ENCODE results near the gene FOXK2.
"Not testable (repeated sequence)": the region's sequence is repeated elsewhere in the genome, so short reads cannot be mapped to it uniquely, and the experiment has no call there.

The FOXK2 gene

DNA sequence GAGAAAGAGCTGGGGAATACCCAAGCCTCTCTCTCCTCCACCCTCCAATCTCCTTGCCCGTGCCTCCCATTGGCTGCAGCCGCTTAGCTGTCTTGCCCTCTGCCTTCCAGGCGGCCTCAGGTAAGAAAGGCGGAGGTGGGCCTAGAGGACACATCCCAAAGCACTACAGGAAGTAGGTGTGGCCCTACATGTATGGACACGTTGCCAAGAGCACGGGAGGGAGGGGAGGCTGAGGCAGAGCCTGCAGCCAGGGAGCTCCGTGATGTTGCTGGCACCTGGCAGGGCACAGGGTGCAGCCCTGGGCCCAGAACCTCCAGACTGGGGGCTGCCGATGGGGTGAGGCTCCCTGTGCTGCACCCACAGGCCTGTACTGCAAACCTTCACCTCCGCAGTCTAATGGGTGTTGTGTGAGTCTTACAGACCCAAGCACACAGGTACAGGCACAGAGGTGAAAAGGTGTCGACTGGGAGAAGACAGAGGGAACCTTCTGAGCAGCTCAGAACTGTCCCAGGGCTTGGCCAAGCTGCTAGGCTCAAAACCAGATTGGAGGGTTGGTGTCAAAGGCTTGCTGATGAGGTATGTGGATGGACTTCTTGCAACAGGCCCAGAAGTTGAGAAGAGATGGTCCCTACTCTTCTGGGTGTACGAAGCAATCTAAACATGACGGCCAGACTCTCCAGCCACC, 23.5 kb upstream of the FOXK2 start:
- peak; percentile 38 for DNase-seq (ENCODE audit: low spot score)

DNA sequence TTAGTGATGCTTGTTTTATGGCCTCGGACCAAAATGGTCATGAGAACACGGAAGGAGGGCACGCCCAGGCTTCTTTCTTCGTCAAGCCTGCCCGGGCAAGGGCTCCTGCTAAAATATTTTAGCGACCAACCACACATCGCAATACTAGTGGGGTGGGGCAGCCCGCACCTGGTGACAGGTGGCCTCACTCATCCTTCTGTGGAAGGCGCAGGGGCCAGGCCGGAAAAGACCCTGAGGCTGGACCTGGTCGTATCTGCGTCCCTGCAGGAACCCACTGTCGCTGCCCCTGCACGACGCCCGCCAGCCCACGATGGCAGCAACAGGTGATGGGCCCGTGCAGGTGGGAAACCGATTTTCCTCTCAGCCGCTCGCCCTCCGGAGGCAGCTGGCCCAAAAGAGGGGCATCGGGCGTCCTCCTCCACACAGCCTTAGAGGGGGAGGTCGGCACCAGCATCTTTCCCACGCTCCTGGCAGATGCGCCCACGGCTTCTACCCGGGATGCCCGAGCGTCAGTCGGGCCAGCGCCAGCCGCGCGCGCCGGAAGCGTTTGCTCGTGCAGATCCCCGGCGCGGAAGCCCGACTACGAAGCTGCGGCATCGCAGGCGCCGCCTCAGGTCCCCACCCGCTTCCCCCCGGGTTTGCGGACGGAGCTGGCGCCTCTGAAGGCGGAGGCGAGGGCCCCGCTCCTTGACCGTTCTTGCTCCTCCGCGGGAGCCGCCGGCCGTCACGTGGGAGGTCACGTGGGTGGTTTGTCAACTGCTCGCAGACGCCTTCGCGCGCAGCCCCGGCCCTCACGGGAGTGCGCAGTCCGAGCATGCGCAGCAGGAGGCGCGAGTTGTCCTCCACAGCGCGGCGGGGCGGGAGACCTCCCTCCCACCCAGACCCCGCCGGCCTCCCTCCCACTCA, 22.8 kb upstream of the FOXK2 start:
- DNase-seq (ENCODE audit: low spot score): peak; percentile 94

DNA sequence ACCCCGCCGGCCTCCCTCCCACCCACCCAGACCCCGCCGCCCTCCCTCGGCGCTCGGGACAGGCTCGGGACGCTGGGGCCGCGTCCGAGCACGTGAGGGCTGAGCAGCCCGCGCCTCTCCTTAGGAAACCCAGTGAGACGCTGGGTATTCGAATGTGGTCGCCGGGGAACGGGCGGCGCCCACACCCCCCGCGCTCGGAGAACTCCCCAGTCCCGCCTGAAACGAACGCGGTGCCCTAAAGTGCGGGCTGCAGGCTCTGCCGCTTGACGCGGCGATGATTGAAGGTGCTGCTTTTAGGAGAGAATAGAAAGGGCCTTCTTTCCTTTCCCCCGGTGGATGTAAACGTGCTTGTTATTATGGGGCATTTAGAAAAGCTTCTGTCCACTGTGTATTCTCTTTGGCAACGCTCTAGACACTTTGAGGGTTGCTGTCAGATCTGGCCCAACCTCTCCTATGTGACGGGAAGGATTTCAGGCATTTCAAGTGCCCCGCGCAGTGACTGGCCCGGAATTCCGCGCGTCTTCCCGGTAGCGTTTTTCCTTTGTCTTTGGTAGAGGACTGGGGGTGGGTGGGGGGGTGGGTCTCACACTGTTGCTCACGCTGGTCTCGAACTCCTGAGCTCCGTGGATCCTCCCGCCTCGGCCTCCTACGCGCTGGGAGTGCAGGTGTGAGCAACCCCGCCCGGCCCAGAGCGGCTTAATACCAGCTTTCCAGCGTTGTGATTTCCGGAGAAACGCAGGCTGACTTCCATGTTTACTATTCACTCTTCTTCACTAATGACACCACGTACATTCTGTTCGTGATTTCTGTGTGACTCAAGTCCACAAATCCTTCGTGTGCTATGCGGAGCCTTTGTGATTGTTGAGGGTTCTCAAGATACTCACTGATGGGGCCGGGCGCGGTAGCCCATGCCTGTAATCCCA, 21.8 kb upstream of the FOXK2 start:
- peak; percentile 53 for DNase-seq (ENCODE audit: low spot score)

DNA sequence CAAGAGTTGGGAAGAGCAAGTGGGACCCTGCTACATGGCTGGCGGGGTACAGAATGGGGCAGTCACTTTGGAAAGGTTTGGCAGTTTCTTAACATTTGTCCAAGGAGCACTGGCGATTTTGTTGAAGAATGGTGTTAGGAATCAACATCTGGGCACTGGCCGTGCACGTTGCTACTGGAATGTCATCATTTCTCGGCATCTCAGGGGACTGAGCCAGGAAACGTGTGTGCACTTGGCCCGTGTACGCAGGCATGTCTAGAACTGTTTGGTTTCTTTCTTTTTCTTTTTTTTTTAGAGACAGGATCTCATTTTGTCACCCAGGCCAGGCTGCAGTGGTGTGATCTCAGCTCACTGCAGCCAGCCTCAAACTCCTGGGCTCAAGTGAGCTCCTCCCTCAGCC, 17.3 kb upstream of the FOXK2 start:
- no peak for DNase-seq (ENCODE audit: low spot score)

DNA sequence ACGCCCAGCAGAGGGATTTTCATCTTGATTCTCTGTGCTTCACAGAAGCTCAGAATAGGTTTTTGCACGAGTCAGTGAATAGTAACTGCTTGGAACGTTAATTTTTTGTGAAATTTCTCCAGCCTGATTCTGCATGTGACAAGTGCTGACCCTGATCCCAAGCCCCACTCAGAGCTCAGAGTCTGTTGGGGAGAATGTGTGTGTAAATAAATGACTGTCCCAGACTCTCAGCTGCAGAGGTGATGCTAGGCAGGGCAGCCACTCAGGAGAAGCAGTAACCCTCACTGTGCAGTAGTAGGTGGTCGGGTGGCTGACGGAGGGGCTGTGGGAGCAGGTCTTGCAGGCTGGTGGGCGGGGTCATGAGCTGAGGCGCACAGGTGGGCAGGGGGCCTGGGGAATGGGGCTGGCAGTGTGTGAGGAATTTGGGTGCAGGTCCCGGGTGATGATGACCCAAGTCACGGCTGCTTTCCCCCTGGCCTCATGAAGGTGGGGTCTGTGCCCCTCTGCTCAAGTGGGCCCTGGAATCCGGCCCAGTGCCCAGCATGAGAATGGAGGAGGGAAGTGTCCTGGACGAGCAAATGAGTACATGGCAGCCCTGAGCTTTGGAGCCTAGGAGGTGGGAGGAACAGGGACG, 16.3 kb upstream of the FOXK2 start:
- no peak for DNase-seq (ENCODE audit: low spot score)

DNA sequence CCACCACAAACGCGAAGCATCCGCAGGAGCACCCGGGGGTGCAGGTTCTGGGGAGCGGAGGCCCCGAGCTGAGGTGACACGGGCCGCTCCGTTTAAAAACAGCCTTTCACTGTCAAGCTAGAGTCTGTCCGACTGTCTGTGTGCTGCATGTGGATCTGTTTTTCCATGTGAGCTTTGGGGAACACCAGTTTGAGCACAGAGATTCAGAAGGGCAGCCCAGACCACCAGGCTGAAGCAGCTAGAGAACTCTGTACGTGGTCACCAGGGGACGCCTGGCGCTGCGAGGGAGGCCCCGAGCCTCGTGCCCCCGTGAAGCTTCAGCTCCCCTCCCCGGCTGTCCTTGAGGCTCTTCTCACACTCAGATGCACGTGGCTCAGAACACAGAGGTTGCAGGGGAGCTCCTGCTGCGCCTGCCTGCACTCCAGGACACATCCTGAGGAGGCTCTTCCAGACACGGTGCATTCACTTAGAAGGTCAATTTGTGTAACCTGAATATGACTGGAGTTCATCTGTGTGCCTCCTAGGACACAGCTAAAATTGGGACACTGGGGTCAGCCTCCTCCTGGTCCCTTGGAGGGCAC, 15.7 kb upstream of the FOXK2 start:
- no peak for DNase-seq (ENCODE audit: low spot score)

DNA sequence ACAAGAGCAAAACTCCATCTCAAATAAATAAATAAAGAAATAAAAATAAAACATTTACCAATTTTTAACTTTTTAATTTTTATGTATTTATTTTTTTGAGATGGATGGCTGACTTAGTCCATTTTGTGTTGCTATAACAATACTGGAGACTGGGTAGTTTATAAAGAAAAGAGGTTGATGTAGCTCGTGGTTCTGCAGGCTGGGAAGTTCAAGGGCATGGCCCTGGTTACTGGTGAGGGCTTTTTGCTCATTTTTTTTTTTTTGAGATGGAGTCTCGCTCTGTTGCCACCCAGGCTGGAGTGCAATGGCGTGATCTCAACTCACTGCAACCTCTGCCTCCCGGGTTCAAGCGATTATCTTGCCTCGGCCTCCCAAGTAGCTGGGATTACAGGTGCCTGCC, 14.2 kb upstream of the FOXK2 start:
- no peak for DNase-seq (ENCODE audit: low spot score)

DNA sequence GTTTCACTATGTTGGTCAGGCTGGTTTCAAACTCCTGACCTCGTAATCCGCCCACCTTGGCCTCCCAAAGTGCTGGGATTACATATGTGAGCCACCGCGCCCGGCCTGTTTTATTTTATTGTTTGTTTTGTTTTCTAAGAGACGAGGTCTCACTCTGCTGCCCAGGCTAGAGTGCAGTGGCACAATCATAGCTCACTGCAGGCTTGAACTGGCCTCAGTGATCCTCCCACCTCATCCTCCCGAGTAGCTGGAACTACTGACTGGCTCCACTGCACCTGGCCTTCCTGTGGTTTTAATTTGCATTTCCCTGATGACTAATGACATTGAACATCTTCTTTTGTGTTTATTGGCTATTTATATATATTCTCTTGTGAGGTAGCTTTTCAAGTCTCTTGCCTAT, 13.1 kb upstream of the FOXK2 start:
- DNase-seq (ENCODE audit: low spot score): not testable (repeated sequence)

DNA sequence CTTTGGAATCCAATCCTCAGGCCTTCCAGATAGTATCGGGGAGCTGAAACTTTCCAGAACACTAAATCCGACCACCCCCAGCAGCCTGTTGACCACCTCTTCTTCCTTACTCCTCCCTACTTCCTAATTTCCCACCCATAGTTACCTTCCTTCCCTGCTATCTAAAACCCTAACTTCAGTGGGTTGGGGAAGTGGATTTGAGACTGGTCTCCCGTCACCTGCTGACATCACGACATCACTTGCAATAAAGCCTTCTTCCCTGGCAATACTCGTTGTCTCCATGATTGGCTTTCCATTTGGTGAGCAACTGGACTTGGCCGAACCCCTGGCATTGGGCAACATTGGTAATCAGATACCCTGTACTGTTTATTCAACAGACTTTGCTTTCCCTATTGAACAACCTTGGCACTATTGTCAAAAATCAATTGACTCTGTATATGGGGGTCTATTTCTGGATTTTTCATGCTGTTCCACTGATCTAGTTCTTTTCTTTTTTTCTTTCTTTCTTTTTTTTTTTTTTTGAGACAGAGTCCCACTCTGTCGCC, 11.8 kb upstream of the FOXK2 start:
- DNase-seq (ENCODE audit: low spot score): no peak

DNA sequence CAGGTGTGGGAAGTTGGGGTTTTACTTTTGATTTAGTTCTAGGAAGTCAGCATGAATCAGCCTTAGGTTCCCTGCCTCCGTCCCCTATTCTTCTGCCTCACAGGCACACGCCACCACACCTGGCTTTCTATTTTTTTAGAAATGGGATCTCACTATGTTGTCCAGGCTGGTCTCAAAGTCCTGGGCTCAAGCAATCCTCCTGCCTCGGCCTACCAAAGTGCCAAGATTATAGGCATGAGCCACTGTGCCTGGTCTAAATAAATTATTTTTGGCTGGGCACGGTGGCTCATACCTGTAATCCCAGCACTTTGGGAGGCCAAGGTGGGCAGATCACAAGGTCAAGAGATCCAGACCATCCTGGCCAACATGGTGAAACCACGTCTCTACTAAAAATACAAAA, 7.9 kb upstream of the FOXK2 start:
- not testable (repeated sequence) for DNase-seq (ENCODE audit: low spot score)

DNA sequence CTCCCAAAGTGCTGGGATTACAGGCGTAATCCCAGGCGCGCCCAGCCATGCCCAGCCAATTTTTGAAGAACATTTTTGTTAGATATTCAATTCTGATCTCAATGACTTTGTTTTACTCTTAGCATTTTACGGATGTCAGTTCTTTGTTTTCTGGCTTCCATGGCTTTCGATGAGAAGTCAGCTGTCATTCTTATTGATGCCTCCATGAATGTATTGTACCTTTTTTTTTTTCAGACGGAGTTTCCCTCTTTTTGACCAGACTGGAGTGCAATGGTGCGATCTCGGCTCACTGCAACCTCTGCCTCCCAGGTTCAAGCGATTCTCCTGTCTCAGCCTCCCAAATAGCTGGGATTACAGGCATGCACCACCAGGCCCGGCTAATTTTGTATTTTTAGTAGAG, 5.7 kb upstream of the FOXK2 start:
- not testable (repeated sequence) for DNase-seq (ENCODE audit: low spot score)

DNA sequence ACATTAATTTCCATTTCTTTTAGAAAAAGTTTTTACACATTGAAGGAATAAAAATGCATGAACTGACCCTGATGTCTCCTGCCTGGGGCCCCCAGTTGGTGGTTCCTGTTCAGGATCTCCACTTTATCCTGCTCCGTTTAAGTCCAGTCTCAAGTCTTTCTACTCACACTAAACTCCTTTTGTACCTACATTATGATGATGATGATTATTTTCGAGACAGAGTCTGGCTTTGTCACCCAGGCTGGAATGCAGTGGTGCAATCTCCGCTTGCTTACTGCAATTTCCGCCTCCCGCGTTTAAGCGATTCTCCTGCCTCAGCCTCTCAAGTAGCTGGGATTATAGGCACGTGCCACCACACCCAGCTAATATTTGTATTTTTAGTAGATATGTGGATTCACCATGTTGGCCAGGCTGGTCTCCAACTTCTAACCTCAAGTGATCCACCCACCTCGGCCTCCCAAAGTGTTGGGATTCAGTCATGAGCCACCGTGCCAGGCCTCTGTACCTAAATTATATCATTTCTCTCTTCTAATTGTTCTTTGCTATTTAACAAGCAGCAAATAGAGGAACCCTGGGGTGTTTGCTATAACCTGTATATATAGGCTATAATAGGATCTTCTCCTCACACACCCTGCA, 2.2 kb upstream of the FOXK2 start:
- DNase-seq (ENCODE audit: low spot score): no peak

DNA sequence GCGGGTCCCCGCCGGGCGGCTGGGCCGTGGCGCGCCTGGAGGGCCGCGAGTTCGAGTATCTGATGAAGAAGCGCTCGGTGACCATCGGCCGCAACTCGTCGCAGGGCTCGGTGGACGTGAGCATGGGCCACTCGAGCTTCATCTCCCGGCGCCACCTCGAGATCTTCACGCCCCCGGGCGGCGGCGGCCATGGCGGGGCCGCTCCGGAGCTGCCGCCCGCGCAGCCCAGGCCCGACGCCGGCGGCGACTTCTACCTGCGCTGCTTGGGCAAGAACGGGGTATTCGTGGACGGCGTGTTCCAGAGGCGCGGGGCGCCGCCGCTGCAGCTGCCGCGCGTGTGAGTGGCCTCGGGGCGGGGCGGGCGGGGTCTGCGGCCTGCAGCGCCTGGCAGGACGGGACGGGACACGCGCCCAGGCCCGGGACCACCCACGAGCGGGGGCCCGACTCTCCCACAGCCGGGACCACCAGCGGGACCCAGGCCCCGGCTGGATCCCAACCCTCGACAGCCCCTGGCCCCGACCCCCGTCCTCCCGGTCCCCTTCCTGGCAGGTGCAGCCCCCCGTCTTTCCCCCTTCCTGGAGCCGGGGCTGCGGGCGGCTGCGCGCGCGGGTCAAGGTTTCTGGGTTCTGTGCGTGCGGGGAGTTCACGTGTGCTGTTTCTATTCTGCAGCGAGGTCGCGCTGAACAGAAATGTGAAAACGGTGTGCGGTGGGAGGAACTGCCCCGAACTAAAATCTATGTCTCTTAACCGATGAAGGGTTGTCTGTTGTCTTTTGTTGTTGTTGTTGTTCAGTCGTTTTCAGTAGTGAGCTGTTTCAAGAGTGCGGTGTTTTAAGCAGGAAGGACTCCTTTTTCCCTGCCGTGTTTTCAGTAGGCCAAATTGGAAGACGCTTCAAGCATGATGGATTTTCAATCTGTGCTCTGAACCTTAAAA, 705 bp downstream of the FOXK2 start:
- DNase-seq (ENCODE audit: low spot score): peak; percentile 35

DNA sequence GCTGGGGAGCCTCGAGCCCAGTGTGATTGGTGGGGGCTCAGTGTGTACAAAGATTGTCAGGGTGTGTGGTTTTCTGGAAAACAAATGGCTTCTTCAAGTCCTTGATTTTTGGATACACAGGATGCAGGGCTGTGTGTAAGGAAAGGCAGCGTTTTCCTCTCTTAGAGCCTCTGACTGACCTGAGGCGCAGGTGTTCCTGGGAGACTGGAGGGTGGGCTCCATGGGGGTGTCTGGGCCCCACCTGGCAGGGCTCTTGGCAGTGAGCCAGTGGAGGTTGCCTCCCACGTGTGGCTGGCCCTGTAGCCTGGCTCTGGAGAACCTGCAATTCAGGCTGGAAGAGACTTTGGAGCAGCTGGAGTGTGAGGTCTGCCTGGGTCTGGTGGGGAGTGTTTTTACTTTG, 5.0 kb downstream of the FOXK2 start:
- DNase-seq (ENCODE audit: low spot score): no peak

DNA sequence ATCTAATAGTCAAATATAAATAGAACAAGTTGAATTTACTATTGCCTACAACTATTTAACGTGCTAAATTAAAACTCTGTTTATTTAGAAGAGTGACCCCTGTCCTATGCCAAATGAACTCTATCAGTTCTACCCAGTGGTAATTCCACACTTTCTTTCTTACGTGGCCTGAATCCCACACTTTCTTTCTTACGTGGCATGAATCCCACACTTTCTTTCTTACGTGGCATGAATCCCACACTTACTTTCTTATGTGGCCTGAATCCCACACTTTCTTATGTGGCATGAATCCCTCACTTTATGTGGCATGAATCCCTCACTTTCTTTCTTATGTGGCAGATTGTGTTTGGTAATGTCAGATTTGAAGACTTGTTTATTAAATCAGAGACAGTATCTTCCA, 6.2 kb downstream of the FOXK2 start:
- DNase-seq (ENCODE audit: low spot score): no peak

DNA sequence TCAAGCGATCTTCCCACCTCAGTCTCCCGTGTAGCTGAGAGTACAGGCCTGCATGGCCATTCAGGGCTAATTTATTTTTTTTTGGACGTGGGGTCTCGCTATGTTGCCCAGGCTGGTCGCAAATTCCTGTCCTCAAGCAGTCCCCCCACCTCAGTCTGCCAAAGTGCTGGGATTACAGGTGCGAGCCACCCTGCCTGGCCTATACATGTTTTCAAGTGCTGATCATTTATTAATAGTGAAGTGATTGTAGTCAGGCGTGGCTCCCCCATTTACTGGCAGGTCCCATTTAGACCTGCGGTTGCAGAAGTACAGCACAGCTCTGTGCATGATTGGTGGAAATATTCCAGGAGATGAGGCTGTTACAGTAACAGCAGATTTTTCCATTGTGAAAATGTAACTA, 8.4 kb downstream of the FOXK2 start:
- no peak for DNase-seq (ENCODE audit: low spot score)

DNA sequence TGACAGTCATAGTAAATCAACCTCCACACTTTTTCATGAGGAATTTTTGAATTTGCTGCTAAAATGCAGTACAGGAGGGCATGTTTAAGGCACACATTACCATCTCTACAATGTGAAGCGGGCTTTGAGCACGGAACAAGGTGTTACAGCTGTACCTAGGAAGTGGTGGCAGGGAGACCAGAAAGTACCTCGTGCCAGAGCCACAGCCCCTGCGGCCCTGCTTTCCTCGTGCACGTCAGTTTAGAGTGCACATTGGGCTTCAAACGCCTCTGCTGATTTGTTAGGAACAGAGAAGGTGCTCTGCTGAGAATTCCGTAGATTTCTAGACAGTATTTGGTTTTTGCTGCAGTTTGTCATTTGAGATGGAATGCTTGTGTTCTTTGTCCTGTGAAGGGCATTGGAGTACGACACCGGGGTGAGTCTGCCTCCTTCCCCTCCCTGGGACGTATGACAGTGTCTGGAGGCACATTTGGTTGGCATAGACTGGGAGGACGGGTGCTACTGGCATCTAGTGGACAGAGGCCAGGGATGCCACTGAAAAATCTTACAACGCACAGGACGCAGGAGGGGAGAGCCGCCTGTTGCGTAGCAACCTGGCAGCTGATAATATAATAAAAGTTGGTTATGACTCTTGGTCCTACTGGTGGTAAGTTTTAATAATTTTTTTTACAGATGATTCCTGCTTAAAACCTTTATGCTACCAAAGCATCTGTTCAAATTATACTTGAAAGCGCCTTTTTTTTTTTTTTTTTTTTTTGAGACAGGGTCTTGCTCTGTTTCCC, 9.1 kb downstream of the FOXK2 start:
- peak; percentile 90 for DNase-seq (ENCODE audit: low spot score)

DNA sequence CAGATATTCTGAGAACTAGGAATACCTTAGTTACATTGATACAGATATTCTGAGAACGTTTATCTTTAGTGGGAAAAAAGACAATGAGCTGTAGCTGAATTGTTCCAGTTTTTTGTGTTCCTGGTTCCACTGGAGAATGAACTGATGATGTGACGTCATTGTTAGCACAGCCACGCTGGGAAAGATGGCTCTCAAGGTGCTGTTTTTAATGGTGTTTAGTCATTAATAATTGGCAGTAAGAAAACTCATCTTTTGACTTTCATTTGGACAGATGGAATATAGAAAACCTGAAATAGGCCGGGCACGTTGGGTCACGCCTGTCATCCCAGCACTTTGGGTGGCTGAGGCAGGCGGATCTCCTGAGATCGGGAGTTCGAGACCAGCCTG, 10.4 kb downstream of the FOXK2 start:
- DNase-seq (ENCODE audit: low spot score): no peak

DNA sequence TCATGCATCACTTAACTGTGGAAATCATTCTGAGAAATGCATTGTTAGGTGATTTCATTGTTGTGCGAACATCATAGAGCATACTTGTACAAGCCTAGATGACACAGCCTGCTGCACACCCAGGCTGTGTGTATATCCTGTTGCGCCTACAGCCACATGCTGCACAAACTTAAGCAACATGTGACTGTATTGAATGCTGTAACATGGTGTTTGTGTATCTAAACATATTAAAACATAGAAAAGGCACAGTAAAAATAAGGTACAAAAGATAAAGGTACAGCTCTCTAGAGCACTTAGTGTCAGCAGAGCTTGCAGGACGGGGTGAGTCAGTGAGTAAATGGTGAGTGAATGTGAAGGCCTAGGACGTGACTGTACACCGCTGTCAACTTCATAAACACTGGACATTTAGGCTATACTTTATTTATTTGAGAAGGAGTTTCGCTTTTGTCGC, 11.9 kb downstream of the FOXK2 start:
- no peak for DNase-seq (ENCODE audit: low spot score)
